RWPE2 (cell line): ENCODE data around the gene MACF1.
A peak's percentile ranks its signal among the peaks of the same experiment; 100 is the strongest.

Experiments used
- ATAC-seq: fragments of 200-7000 bp; cut with Tn5 transposase; 3 replicates; pipeline ENCODE4 v1.9.1; 2021; ENCODE audit warnings: low read depth
- DNase-seq: peaks from one replicate; pipeline ENCODE4 v3.0.0-alpha.2; 2020; ENCODE audit warnings: low spot score
- H3K27ac ChIP-seq: fragments of 450-650 bp; 2 replicates; pipeline ENCODE4 v1.5.1; 2017; ENCODE audit warnings: mild to moderate bottlenecking; ENCODE audit not compliant: poor library complexity, severe bottlenecking
- H3K27me3 ChIP-seq: fragments of 250-450 bp; sonication (Bioruptor Pico); 2 replicates; pipeline ENCODE4 v1.5.1; 2021; ENCODE audit warnings: mild to moderate bottlenecking, moderate library complexity; ENCODE audit not compliant: insufficient read depth, poor library complexity, severe bottlenecking
- H3K36me3 ChIP-seq: fragments of 250-450 bp; sonication (Bioruptor Pico); 2 replicates; pipeline ENCODE4 v1.5.1; 2020; ENCODE audit warnings: low read depth, mild to moderate bottlenecking, moderate library complexity
- H3K4me1 ChIP-seq: fragments of 250-450 bp; sonication (Bioruptor Pico); 2 replicates; pipeline ENCODE4 v1.5.1; 2021; ENCODE audit warnings: mild to moderate bottlenecking, moderate library complexity; ENCODE audit not compliant: insufficient read depth, poor library complexity, severe bottlenecking
- H3K4me3 ChIP-seq: fragments of 250-450 bp; sonication (Bioruptor Pico); 2 replicates; pipeline ENCODE4 v1.5.1; 2021; ENCODE audit warnings: mild to moderate bottlenecking, moderate library complexity; ENCODE audit not compliant: severe bottlenecking
- H3K9me3 ChIP-seq: fragments of 250-450 bp; sonication (Bioruptor Pico); 2 replicates; pipeline ENCODE4 v1.5.1; 2021; ENCODE audit warnings: mild to moderate bottlenecking, moderate library complexity; ENCODE audit not compliant: severe bottlenecking
- TF ChIP-seq, protein P1 (sequence below): fragments of 450-650 bp; IDR thresholded peaks from one replicate; pipeline ENCODE4 v1.5.1; 2017; ENCODE audit warnings: mild to moderate bottlenecking, moderate library complexity; ENCODE audit not compliant: poor library complexity, severe bottlenecking

MACF1 gene

DNA sequence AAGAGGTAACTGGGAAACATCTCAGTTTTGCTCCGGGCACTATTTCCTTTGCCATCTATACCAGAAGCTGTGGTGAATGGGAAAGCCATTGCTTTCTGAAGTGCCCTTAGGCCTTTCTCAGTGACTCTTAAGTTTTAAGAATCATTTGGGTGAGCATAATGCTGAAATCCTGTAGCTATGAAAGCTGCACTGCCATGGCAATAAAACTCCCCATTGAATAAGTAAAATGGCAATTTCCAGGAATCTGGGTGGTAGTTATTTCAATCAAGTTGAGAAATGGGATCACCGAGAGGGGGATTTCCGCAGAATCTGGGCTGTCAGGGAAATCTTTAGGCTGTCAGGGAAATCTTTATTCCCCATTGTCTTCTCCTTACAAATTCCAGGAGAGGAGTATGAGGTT lies 26.8 kb upstream of the MACF1 start:
- peak overlapping the region; percentile 98 for H3K27ac ChIP-seq
- no peak overlapping the region for H3K4me3 ChIP-seq
- H3K4me1 ChIP-seq: peaks cover 60% of the 10 kb centered on the region
- no peaks in the 10 kb centered on the region for H3K27me3 ChIP-seq
- H3K36me3 ChIP-seq: no peaks in the 10 kb centered on the region
- TF ChIP-seq, protein P1, sequence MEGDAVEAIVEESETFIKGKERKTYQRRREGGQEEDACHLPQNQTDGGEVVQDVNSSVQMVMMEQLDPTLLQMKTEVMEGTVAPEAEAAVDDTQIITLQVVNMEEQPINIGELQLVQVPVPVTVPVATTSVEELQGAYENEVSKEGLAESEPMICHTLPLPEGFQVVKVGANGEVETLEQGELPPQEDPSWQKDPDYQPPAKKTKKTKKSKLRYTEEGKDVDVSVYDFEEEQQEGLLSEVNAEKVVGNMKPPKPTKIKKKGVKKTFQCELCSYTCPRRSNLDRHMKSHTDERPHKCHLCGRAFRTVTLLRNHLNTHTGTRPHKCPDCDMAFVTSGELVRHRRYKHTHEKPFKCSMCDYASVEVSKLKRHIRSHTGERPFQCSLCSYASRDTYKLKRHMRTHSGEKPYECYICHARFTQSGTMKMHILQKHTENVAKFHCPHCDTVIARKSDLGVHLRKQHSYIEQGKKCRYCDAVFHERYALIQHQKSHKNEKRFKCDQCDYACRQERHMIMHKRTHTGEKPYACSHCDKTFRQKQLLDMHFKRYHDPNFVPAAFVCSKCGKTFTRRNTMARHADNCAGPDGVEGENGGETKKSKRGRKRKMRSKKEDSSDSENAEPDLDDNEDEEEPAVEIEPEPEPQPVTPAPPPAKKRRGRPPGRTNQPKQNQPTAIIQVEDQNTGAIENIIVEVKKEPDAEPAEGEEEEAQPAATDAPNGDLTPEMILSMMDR: no peak
- ATAC-seq: no peak
- no peak for DNase-seq
- no peaks in the 10 kb centered on the region for H3K9me3 ChIP-seq

DNA sequence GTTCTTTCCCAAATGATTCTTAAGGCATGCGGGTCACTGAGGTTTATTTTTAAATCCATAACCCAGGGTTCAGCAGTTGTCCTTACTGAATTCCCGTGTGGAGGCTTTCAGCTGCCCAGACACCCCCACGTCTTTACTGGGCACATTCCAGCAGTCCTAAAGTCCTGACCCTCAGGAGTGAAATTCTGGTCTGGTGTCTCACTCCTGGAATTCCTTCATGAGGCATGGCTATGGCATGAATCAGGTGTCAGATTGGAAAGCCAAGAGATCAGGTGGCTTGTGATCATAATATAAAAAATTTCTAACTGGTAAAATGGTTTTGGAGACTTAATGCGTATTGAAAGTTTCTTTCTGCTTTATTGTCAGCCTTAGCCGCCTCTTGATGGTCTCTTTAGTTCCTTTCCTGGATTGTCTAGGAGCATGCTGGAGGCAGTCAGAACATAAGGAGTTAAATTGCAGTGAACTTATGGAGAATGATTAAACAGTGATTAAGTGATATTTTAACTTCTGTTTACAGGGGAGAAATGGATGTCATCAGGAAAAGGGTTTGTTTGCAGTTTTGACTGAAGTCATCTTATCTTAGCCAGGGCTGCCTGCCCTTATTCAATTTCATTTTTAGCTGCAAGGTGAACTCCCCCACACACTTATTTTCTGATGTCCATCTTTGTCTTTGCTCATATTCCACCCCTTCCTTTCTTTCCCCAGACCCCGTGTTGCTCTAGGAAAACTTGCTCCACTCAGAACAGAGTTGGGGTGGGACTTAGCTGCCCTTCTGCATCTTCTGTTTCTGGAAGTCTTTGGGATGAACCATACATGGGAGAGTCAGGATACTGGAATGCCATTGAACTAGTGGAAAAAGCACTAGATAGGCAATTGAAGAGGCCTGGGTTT lies 25.7 kb upstream of the MACF1 start:
- ATAC-seq (peak; percentile 92), DNase-seq (peak; percentile 79)
- Histone ChIP-seq H3K27me3 (no peaks in the 10 kb centered on the region), H3K27ac (peak overlapping the region; percentile 98), H3K4me3 (no peak overlapping the region), H3K9me3 (no peaks in the 10 kb centered on the region), H3K36me3 (no peaks in the 10 kb centered on the region), H3K4me1 (peaks cover 63% of the 10 kb centered on the region)
- TF ChIP-seq, protein P1: no peak

DNA sequence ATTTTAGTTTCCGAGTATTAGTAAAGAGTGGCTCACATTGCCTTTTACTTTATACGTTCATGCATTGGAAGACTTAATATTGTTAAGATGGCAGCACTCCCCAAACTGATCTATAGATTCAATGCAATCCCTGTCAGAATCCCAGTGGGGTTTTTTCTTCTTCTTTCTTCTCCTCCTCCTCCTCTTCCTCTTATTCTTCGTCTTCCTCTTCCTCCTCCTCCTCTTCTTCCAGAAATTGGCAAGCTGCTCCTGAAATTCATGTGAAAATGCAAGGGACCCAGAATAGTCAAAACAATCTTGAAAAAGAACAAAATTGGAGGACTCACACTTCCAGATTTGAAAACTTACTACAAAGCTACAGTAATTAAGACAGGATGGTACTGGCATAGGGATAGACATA lies 23.2 kb upstream of the MACF1 start:
- TF ChIP-seq, protein P1: no peak
- H3K27ac ChIP-seq: peak overlapping the region; percentile 98
- no peak overlapping the region for H3K4me3 ChIP-seq

DNA sequence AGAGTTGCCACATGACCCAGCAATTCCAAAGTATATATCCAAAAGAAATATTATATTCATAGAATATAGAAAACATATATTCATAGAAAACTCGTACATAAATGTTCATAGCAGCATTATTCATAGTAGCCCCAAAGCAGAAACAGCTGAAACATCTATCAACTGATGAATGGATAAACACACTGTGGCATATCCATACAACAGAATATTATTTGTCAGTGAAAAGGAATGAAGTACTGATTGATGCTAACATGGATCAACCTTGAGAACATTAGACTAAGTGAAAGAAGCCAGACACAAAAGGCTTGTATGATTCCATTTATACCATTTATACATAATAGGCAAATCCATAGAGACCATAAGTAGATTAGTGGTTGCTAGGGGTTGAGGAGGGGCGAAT lies 21.7 kb upstream of the MACF1 start:
- Histone ChIP-seq H3K9me3 (no peaks in the 10 kb centered on the region), H3K4me1 (peaks cover 63% of the 10 kb centered on the region), H3K27me3 (no peaks in the 10 kb centered on the region), H3K36me3 (no peaks in the 10 kb centered on the region), H3K27ac (peak overlapping the region; percentile 98), H3K4me3 (no peak overlapping the region)
- TF ChIP-seq, protein P1: no peak
- ATAC-seq (no peak), DNase-seq (no peak)

More for the DNA sequence above, 23.2 kb upstream of the MACF1 start:
- DNase-seq: no peak
- H3K4me1 ChIP-seq: peaks cover 69% of the 10 kb centered on the region
- no peaks in the 10 kb centered on the region for H3K9me3 ChIP-seq
- no peaks in the 10 kb centered on the region for H3K36me3 ChIP-seq
- H3K27me3 ChIP-seq: no peaks in the 10 kb centered on the region
- no peak for ATAC-seq
